ENCODE data around the gene TBC1D25.

DNA sequence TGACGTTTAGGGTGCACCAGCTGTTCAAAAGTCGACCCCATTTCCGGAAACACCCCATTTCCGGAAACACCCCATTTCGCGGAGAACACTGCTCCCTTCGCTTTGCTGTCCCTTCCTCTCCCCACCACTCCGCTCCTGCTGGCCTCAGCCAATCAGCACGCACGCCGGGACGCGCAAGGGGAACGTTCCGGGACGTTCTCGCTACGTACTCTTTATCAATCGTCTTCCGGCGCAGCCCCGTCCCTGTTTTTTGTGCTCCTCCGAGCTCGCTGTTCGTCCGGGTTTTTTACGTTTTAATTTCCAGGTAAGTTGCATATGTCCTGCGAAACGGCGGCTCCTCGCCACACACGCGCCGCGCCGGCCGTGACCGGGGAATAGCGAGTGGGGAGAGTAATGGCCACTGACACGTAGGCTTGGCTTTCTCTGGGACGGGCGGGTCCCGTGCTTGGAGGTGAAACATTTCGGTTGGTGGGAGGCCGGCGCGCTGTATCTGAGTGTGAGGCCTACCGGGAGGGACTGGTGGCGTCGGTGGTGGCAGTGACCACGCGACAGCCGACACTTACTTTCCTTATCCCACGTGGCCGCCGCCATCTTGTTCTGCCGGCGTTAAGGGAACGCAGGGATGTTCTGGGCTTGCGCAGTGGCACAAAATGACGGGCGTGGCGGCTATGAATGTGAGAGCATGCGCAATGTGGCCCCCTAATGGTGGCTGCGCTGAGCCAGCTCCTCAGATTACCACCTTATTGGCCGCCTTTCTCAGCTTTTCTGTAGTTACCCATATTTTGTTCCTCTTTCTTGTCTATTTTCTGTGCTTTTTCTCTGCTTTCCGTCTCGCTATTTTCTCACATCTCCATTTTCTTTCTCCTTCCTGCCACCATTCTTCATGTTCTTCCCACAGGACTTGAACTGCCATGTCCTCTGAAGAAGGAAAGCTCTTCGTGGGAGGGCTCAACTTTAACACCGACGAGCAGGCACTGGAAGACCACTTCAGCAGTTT, 35.1 kb downstream of the TBC1D25 start, which contains the start of gene RBM3:
- TF ChIP-seq, protein P1, sequence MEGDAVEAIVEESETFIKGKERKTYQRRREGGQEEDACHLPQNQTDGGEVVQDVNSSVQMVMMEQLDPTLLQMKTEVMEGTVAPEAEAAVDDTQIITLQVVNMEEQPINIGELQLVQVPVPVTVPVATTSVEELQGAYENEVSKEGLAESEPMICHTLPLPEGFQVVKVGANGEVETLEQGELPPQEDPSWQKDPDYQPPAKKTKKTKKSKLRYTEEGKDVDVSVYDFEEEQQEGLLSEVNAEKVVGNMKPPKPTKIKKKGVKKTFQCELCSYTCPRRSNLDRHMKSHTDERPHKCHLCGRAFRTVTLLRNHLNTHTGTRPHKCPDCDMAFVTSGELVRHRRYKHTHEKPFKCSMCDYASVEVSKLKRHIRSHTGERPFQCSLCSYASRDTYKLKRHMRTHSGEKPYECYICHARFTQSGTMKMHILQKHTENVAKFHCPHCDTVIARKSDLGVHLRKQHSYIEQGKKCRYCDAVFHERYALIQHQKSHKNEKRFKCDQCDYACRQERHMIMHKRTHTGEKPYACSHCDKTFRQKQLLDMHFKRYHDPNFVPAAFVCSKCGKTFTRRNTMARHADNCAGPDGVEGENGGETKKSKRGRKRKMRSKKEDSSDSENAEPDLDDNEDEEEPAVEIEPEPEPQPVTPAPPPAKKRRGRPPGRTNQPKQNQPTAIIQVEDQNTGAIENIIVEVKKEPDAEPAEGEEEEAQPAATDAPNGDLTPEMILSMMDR (IDR thresholded peaks at IDR 0.05; ENCODE audit: borderline replicate concordance, extremely low read depth, low read length, poor library complexity, severe bottlenecking): peak; percentile 52
- TF ChIP-seq EZH2 (IDR thresholded peaks at IDR 0.05; ENCODE audit: borderline replicate concordance, low read depth, low read length, severe bottlenecking): no peak
